ENCODE data around the gene NFIB. TPM values are rescaled to one million over a fixed set of nuclear protein-coding genes. Genes with fewer than 3 reads are reported as not detected.

NFIB gene
- total and polyA plus RNA-seq, 2 of the 4 experiments (the other 2 are of a cell fraction), result 1.4 to 2.0 TPM

- ChIA-PET CTCF (no interaction called here), POLR2A (ENCODE audit: unreplicated experiment) (no interaction called here)
- in situ Hi-C loops (cut with MboI; ENCODE audit: low sequenced_read_pairs), result no loop called here
- H3K27me3 ChIP-seq (ENCODE audit: control insufficient read depth, insufficient read depth, low read length), result peaks cover 2% of the 10 kb centered on the region; the same call in 1 of the 2 replicates
- no peak overlapping the region for H4K8ac ChIP-seq (ENCODE audit: low read depth in 2 of 2, low read length in 2 of 2)
- TF ChIP-seq MAZ (IDR thresholded peaks at IDR 0.05; ENCODE audit: borderline replicate concordance, low read depth, low read length) (no peak), SMC3 (IDR thresholded peaks at IDR 0.05; ENCODE audit: low read depth, low read length) (no peak), CEBPB (IDR thresholded peaks at IDR 0.05; ENCODE audit: low read depth, low read length) (no peak), USF2 (IDR thresholded peaks at IDR 0.05; ENCODE audit: low read depth, low read length) (no peak), RCOR1 (IDR thresholded peaks at IDR 0.05; ENCODE audit: insufficient replicate concordance, low read length) (no peak), ELK1 (IDR thresholded peaks at IDR 0.05; ENCODE audit: borderline replicate concordance, low read depth, low read length) (no peak), BHLHE40 (IDR thresholded peaks at IDR 0.05; ENCODE audit: low read depth, low read length) (no peak), NFE2L2 (IDR thresholded peaks at IDR 0.05; ENCODE audit: low read depth, low read length) (no peak), CHD1 (IDR thresholded peaks at IDR 0.05; ENCODE audit: low read depth, low read length) (no peak), POLR2A (IDR thresholded peaks at IDR 0.05; ENCODE audit: low read depth, low read length) (no peak), RFX5 (IDR thresholded peaks at IDR 0.05; ENCODE audit: low read depth, low read length) (no peak), FOS (IDR thresholded peaks at IDR 0.05; ENCODE audit: low read depth, low read length) (no peak), MXI1 (IDR thresholded peaks at IDR 0.05; ENCODE audit: borderline replicate concordance, low read depth, low read length) (no peak), MAFK (IDR thresholded peaks at IDR 0.05; ENCODE audit: low read depth, low read length) (no peak), CTCF (conservative IDR thresholded peaks at IDR 0.05; ENCODE audit: low read depth, low read length) (no peak), RAD21 (IDR thresholded peaks at IDR 0.05; ENCODE audit: low read length) (no peak)
- H3K9me3 ChIP-seq (ENCODE audit: control insufficient read depth, insufficient read depth, low read length), result no peaks in the 10 kb centered on the region
- H3K23ac ChIP-seq (ENCODE audit: low read depth, low read length), result no peak overlapping the region
- H2BK15ac ChIP-seq (ENCODE audit: low read depth, low read length), result no peak overlapping the region
- H3K4me2 ChIP-seq (ENCODE audit: low read depth, low read length), result no peak overlapping the region
- dilution Hi-C loops (cut with HindIII; ENCODE audit: low sequenced_read_pairs, unreplicated experiment), result no loop called here
- H3K79me1 ChIP-seq (ENCODE audit: low read depth in 1 of 2, low read length in 2 of 2), result no peaks in the 10 kb centered on the region
- DNase-seq (no peak), ATAC-seq (ENCODE audit: low read depth) (no peak)
- intact Hi-C loops (cut with micrococcal nuclease), result no loop called here
- H4K91ac ChIP-seq (ENCODE audit: insufficient read depth, low read depth, low read length), result no peak overlapping the region
- H4K20me1 ChIP-seq (ENCODE audit: insufficient read depth, low read length), result no peaks in the 10 kb centered on the region
- H4K5ac ChIP-seq (ENCODE audit: low read depth, low read length), result no peak overlapping the region
- no peak overlapping the region for H3K18ac ChIP-seq (ENCODE audit: low read depth, low read length)
- no peaks in the 10 kb centered on the region for H3K36me3 ChIP-seq (ENCODE audit: control insufficient read depth, insufficient read depth, low read length)
- H3K14ac ChIP-seq (replicated peaks; ENCODE audit: low read depth, low read length), result no peak overlapping the region
- H2BK5ac ChIP-seq (ENCODE audit: low read depth, low read length, poor library complexity, severe bottlenecking), result no peak overlapping the region
- no TSS peak for BruUV-seq (replicated peaks)
- H2BK20ac ChIP-seq (ENCODE audit: low read depth, low read length), result no peak overlapping the region
- H3K9ac ChIP-seq (ENCODE audit: low read depth, low read length), result no peak overlapping the region
- H2AK5ac ChIP-seq (ENCODE audit: low read depth, low read length), result no peak overlapping the region
- no peak overlapping the region for H3K4me3 ChIP-seq (ENCODE audit: insufficient read depth, low read depth, low read length)
- H3K56ac ChIP-seq (ENCODE audit: extremely low read depth, insufficient read depth, low read length), result no peak overlapping the region
- no peaks in the 10 kb centered on the region for H3K4me1 ChIP-seq (ENCODE audit: control insufficient read depth, insufficient read depth, low read length)
- no CpG with 5 or more reads among the region's 4 CpGs for WGBS, 2 experiments (ENCODE audit: extremely low coverage in 2 of 2, insufficient read length in 1 of 2)
- no peaks in the 10 kb centered on the region; the same call in 1 of the 2 replicates for H3K9me1 ChIP-seq (ENCODE audit: insufficient read depth, low read length)
- no peak overlapping the region for H3K27ac ChIP-seq (ENCODE audit: insufficient read depth, low read length)
- no peak overlapping the region for H2AK9ac ChIP-seq (replicated peaks; ENCODE audit: low read depth, low read length, poor library complexity)
- no peak overlapping the region for H2BK120ac ChIP-seq (ENCODE audit: low read depth, low read length)
- H2AFZ ChIP-seq (replicated peaks; ENCODE audit: low read length, poor library complexity), result no peak overlapping the region
- no peak overlapping the region for H3K4ac ChIP-seq (ENCODE audit: low read depth, low read length)
These were observed 124.8 kb downstream of the NFIB start for GRCh38 chr9:14189146-14189545.
